HG02973 (cell line): Measurements from ENCODE around the gene PHF14.

Source experiments
- ATAC-seq: cut with Tn5 transposase; IDR thresholded peaks from one replicate; pipeline ENCODE4 v1.9.1; 2021; ENCODE audit warnings: moderate library complexity; ENCODE audit not compliant: unreplicated experiment

The PHF14 gene

GRCh38 chr7:11168650-11169170, 195.0 kb downstream of the PHF14 start:
- no peak for ATAC-seq

- no peak for ATAC-seq
Measured at GRCh38 chr7:11170175-11170574, 196.5 kb downstream of the PHF14 start.

- no peak for ATAC-seq
Measured at GRCh38 chr7:11170863-11171568, 197.3 kb downstream of the PHF14 start.

- ATAC-seq, result no peak
Measured at GRCh38 chr7:11171569-11172192, 198.0 kb downstream of the PHF14 start.

- ATAC-seq, result no peak
Measured at GRCh38 chr7:11172835-11173234, 199.2 kb downstream of the PHF14 start.

- ATAC-seq, result no peak
Measured at GRCh38 chr7:11175371-11175770, 201.7 kb downstream of the PHF14 start.

GRCh38 chr7:11175887-11176286, 202.2 kb downstream of the PHF14 start:
- no peak for ATAC-seq

- no peak for ATAC-seq
Measured at GRCh38 chr7:11176985-11177555, 203.4 kb downstream of the PHF14 start.

GRCh38 chr7:11177793-11178192, 204.1 kb downstream of the PHF14 start:
- ATAC-seq, result no peak

GRCh38 chr7:11181590-11181989, 207.9 kb downstream of the PHF14 start:
- ATAC-seq, result no peak

- no peak for ATAC-seq
Measured at GRCh38 chr7:11182736-11183135, 209.1 kb downstream of the PHF14 start.

- ATAC-seq, result no peak
Measured at GRCh38 chr7:11185179-11185815, 211.6 kb downstream of the PHF14 start.

- ATAC-seq, result no peak
Measured at GRCh38 chr7:11188529-11189310, 215.0 kb downstream of the PHF14 start.

- no peak for ATAC-seq
Measured at GRCh38 chr7:11191081-11191480, 217.4 kb downstream of the PHF14 start.

- ATAC-seq, result no peak
Measured at GRCh38 chr7:11191574-11192220, 218.0 kb downstream of the PHF14 start.

GRCh38 chr7:11192506-11192905, 218.8 kb downstream of the PHF14 start:
- no peak for ATAC-seq

GRCh38 chr7:11193131-11193867, 219.6 kb downstream of the PHF14 start:
- ATAC-seq, result no peak

- ATAC-seq, result no peak
Measured at GRCh38 chr7:11193888-11194287, 220.2 kb downstream of the PHF14 start.

GRCh38 chr7:11194492-11194891, 220.8 kb downstream of the PHF14 start:
- no peak for ATAC-seq

GRCh38 chr7:11195502-11195901, 221.8 kb downstream of the PHF14 start:
- ATAC-seq, result no peak
